ENCODE results near the gene CHPF.

The CHPF gene

DNA sequence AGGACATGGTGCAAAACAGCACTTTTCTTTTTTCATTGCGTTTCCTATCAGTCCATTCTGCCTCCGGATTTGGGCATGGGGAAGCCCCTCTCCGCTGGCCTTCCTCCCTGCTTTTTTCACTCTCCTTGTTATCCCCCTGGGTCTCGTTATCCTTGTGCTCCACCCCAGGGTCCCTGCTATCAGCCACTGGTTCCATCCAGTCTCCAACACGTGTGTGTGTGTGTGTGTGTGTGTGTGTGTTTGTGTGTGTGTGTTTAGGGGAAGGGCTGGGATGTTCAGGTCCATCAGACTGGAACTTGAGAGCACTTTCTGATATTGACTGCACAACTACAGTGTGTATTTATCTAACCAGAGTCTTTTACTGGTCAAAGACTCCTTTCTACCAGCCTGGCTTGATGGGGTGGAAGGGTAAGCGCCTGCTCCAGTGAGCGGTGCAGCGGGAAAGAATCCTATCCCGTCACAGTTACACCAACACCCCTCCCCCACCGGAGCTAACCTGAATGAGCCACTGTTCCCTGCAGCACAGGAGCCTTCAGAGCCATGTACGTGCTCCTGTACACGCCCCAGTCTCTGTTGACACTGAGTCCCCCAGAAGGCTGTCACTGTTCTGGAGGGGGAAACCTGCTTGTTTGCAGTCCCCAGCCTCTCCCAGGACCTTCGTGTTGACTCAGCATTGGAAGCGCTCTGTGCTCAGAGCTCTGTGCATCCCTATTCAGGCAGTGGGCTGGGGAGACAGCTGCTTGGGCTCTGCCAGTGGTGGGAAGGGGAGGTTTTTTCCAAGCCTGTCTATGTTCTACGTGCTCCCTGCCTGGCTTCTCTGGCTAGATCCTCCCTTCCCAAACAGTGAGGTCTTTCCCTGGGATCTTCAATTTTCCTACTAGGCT is 33.1 kb upstream of the CHPF start:
- DNase-seq (ENCODE audit: low read depth): no peak
- H3K4me3 ChIP-seq (ENCODE audit: low read length): no peak overlapping the region
- TF ChIP-seq, protein P1, sequence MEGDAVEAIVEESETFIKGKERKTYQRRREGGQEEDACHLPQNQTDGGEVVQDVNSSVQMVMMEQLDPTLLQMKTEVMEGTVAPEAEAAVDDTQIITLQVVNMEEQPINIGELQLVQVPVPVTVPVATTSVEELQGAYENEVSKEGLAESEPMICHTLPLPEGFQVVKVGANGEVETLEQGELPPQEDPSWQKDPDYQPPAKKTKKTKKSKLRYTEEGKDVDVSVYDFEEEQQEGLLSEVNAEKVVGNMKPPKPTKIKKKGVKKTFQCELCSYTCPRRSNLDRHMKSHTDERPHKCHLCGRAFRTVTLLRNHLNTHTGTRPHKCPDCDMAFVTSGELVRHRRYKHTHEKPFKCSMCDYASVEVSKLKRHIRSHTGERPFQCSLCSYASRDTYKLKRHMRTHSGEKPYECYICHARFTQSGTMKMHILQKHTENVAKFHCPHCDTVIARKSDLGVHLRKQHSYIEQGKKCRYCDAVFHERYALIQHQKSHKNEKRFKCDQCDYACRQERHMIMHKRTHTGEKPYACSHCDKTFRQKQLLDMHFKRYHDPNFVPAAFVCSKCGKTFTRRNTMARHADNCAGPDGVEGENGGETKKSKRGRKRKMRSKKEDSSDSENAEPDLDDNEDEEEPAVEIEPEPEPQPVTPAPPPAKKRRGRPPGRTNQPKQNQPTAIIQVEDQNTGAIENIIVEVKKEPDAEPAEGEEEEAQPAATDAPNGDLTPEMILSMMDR (conservative IDR thresholded peaks at IDR 0.05; ENCODE audit: low read depth, low read length): no peak

DNA sequence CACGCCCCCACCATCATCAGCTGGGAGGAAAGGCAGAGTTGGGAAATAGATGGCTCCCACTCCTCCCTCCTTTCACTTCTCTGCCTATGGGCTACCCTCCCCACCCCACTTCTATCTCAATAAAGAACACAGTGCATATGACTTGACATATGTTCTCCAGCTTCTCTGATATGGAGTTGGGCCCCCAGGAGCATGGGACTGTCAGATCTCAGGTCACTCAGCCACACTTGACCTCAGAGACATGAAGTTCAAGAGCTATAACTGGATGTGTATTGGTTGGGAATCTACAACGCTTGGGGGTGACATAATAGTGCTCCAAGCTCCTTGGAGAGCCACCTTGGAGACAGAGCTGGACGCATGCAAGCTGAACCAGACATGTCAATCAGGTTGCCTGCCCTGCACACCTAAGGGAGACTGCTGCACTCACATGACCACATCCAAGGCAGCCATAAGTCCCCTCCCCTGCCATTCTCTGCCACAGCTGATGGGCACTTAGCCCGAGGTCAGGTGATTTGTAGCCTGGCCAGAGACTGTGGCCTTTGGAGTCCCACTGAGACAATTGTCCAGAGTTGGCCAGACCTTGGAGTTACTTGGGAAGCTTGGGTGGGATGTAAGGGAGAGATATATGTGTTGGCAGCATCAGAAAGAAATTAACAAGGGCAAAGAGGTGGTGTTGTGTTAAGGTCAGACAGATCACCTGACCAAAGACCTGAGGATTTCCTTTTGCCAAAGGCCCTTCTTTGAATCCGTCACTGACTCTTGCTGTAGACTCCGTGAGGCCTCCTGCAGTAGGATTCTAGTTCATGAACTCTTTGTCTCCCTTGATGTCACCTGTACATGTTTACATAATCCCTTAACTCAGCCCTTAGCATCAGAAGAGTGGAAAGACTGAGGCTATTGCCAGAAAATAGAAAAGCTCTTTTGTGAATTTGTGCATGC is 32.2 kb upstream of the CHPF start:
- no peak for DNase-seq (ENCODE audit: low read depth)
- TF ChIP-seq, protein P1 (conservative IDR thresholded peaks at IDR 0.05; ENCODE audit: low read depth, low read length): no peak
- H3K4me3 ChIP-seq (ENCODE audit: low read length): no peak overlapping the region

DNA sequence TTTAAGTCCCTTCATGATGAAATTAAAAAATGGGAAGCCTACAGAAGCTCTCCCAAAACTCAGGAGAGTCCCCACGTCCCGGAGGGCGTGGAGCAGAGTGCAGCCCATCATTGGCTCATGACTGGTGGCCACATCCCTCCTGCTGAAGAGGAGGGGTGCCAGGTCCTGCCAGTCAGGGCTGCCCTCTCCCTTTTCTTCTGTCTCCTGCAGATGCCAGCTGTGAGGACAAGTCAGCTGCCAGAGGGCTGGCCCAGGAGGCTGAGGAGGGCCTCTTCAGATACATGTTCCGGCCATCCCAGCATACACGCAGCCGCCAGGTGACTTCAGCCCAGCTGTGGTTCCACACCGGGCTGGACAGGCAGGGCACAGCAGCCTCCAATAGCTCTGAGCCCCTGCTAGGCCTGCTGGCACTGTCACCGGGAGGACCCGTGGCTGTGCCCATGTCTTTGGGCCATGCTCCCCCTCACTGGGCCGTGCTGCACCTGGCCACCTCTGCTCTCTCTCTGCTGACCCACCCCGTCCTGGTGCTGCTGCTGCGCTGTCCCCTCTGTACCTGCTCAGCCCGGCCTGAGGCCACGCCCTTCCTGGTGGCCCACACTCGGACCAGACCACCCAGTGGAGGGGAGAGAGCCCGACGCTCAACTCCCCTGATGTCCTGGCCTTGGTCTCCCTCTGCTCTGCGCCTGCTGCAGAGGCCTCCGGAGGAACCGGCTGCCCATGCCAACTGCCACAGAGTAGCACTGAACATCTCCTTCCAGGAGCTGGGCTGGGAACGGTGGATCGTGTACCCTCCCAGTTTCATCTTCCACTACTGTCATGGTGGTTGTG is 31.1 kb upstream of the CHPF start:
- DNase-seq (ENCODE audit: low read depth): no peak
- TF ChIP-seq, protein P1 (conservative IDR thresholded peaks at IDR 0.05; ENCODE audit: low read depth, low read length): no peak
- no peak overlapping the region for H3K4me3 ChIP-seq (ENCODE audit: low read length)

DNA sequence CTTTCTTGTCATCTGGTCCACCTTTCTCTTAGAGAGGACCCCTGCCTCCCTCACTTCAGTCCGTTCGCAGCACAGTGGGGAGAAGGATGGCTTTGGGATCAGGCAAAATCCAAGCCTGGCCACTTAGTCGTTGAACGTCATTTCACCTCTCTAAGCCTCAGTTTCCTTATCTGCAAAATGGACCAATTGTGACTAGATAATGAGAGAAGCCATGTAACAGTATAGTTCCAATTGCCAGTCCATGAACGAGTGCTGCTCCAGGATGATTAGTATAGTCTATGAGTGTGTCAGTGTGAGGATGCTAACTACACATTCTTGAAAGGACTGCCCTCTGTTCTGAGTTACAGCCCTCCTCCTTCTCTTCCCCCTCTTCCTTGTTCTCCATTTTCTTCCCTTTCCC is 29.6 kb upstream of the CHPF start:
- H3K4me3 ChIP-seq (ENCODE audit: low read length): no peak overlapping the region
- TF ChIP-seq, protein P1 (conservative IDR thresholded peaks at IDR 0.05; ENCODE audit: low read depth, low read length): no peak
- DNase-seq (ENCODE audit: low read depth): no peak

DNA sequence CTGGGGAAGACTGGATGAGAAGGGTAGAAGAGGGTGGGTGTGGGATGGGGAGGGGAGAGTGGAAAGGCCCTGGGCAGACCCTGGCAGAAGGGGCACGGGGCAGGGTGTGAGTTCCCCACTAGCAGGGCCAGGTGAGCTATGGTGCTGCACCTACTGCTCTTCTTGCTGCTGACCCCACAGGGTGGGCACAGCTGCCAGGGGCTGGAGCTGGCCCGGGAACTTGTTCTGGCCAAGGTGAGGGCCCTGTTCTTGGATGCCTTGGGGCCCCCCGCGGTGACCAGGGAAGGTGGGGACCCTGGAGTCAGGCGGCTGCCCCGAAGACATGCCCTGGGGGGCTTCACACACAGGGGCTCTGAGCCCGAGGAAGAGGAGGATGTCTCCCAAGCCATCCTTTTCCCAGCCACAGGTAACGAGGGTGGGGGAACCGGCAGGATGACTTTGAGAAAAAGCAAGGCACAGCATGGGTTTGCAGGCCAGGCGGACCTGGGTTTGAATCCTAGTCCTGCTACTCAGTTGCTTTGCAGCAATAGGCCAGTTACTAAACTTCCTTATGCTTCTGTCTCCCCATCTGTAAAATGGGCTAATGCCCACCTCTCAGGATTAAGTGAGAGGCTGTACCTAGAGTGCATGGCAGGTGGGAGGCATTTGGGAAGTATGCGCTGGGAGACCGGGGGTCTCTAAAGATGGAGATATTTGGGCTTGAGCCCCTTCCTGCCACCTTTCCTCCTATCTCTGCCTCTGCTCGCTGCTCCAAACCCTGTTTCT is 28.8 kb upstream of the CHPF start, which contains the start of gene INHA:
Gene INHA (plus strand): TSS at position 74 of the 765 bp plus-strand sequence. CDS start 65 bp downstream, at position 139.
- no peak for DNase-seq (ENCODE audit: low read depth)
- TF ChIP-seq, protein P1 (conservative IDR thresholded peaks at IDR 0.05; ENCODE audit: low read depth, low read length): no peak
- H3K4me3 ChIP-seq (ENCODE audit: low read length): peak within 1 kb of the TSS; percentile 50
